Heart right ventricle (tissue), 16 donors: ENCODE data around the gene VCAM1. TPM values are rescaled to one million over a fixed set of nuclear protein-coding genes. Genes with fewer than 3 reads are reported as not detected.

Experiments
- ATAC-seq, 8 donors: fragments of 200-7000 bp; cut with Tn5 transposase; one replicate each; pipeline ENCODE4 v1.9.1; 2020; ENCODE audit warnings: mild to moderate bottlenecking in 8 of 8, moderate library complexity in 8 of 8, moderate number of reproducible peaks in 1 of 8
- DNase-seq, 2 donors: peaks; one replicate each; pipeline ENCODE4 v3.0.0-alpha.2; 2020
- H3K27ac ChIP-seq, 10 donors: fragments of 200-600 bp; sonication (generic) in 2 of 10; one replicate each; pipeline versions ENCODE4 v1.5.0 to v1.8.0; 2020 to 2022; ENCODE audit warnings: mild to moderate bottlenecking in 3 of 10
- H3K27me3 ChIP-seq, 7 donors: fragments of 200-600 bp; one replicate each; pipeline ENCODE4 v1.8.0; 2021 to 2022; ENCODE audit warnings: mild to moderate bottlenecking in 2 of 7
- H3K36me3 ChIP-seq, 9 donors: fragments of 200-600 bp; sonication (generic) in 1 of 9; one replicate each; pipeline versions ENCODE4 v1.5.0 to v1.8.0; 2020 to 2022; ENCODE audit warnings: mild to moderate bottlenecking in 2 of 9
- H3K4me1 ChIP-seq, 9 donors: fragments of 200-600 bp; sonication (generic) in 1 of 9; one replicate each; pipeline versions ENCODE4 v1.5.0 to v1.8.0; 2020 to 2022; ENCODE audit warnings: mild to moderate bottlenecking in 4 of 9
- H3K4me3 ChIP-seq, 10 donors: fragments of 200-600 bp; sonication (generic) in 2 of 10; one replicate each; pipeline versions ENCODE4 v1.5.0 to v1.8.0; 2020 to 2022; ENCODE audit warnings: mild to moderate bottlenecking in 7 of 10, moderate library complexity in 2 of 10
- H3K9me3 ChIP-seq, 11 donors: fragments of 200-600 bp in 10 of 11; sonication (generic) in 2 of 11; one replicate each; pipeline versions ENCODE4 v1.5.0 to v1.8.0; 2013 to 2022; ENCODE audit warnings: mild to moderate bottlenecking in 2 of 11, control low read depth in 1 of 11, moderate library complexity in 1 of 11
- CTCF ChIP-seq, 9 donors: fragments of 200-600 bp; sonication (generic) in 2 of 9; IDR thresholded peaks; one replicate each; pipeline versions ENCODE4 v1.5.0 to v1.8.0; 2021 to 2022; ENCODE audit warnings: antibody characterized with exemption in 9 of 9, mild to moderate bottlenecking in 5 of 9, moderate library complexity in 1 of 9
- WGBS, 2 donors: extraction: QIAGEN DNeasy Blood & Tissue Kit; methylation state at CpG; one replicate each; pipeline ENCODE4 v1.1.7; 2013; ENCODE audit warnings: inconsistent platforms in 1 of 2; 5-methylcytosine and 5-hydroxymethylcytosine counted together
- intact Hi-C, 10 donors: fragments of 100-400 bp; cut with DNase I; formaldehyde crosslinking; loops; one replicate each; pipeline versions ENCODE4 v1.11.1 to v1.14.2; 2022
- polyA plus RNA-seq, 2 donors: library from polyadenylated mRNA; stranded (reverse); fragments of 200-250 nt; gene quantifications; one replicate each; pipeline ENCODE4 v1.2.3, GENCODE V29; 2013
- total RNA-seq, 10 donors: library from RNA; stranded (reverse); fragmentation: NEBNext Ultra II Directional in 3 of 10; extraction: Animal tissue kit (Norgen Biotek cat#: 25700) in 3 of 10; gene quantifications; one replicate each; pipeline versions ENCODE4 v1.2.1 to v1.2.4, GENCODE V29; 2021 to 2023
- donor health status: Arrhythmogenic right ventricular cardiomyopathy.
- donor health status: ischemic (EF 13 %, LVEDD 7.1; RV severe dilation, severe dysfunction).
- donor health status: healthy with polysubstance abuse.
- donor health status: DM: no; HTN: yes; CAD: no.
- donor health status: DM: no; HTN: no; CAD: no.
- donor health status: ischemic (EF 25% LVEDD 6.9; RV normal size, moderate dysfunction).
- donor health status: ischemic (EF 25% LVEDD 5.7; RV mildly dilated, moderate dysfunction).
- donor health status: healthy.
- donor health status: DM: yes; HTN: yes; CAD: no.
- donor health status: Ischemic cardiomyopathy.
- donor health status: ischemic (EF 35%, LVEDD 5.7; RV mildly dilated, moderate dysfunction).
- donor health status: nonischemic (EF 11% LVEDD 7.7; RV severe dilation, severe dysfunction).
- donor health status: DM: yes; HTN: yes; CAD: no.
- donor health status: PGD.
- donor health status: ischemic (EF 29% LVEDD 5.4; RV normal size, mild dysfunction).
- donor health status: nonischemic (EF 23%, LVEDD 6.1; RV moderate dilation, normal function).

Gene VCAM1
- total and polyA plus RNA-seq, 12 donors, result 2.2 to 38.5 (median 5.8) TPM

DNA sequence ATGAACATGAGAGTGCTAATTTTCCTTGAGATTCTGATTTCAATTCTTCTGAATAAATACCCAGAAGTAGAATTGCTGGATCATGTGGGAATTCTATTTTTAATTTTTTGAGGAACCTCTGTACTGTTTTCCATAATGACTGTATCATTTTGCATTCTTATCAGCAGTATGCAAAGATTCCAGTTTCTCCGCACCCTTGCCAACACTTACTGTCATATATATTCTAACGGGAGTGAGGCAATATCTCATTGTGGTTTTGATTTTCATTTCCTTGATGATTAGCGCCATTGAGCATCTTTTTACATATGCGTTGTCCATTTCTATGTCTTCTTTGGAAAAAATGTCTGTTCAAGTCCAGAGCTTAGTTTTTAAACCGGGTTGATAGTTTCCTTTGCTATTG, 33.2 kb downstream of the VCAM1 start:
- ATAC-seq, result no peak
- intact Hi-C loops, result no loop called here
- peaks cover 0 to 10% (median 0%) of the 10 kb centered on the region in 11 donors for H3K9me3 ChIP-seq
- H3K27me3 ChIP-seq, result no peaks in the 10 kb centered on the region
- no peaks in the 10 kb centered on the region for H3K36me3 ChIP-seq
- H3K4me1 ChIP-seq, result peaks cover 0 to 7% (median 0%) of the 10 kb centered on the region in 9 donors
- no peak overlapping the region for H3K27ac ChIP-seq
- 71 to 79% methylated on average over 5 of the region's 5 CpGs for WGBS, 2 donors
- no peak for TF ChIP-seq CTCF (IDR thresholded peaks at IDR 0.05)
- DNase-seq, result no peak
- no peak overlapping the region for H3K4me3 ChIP-seq

- intact Hi-C loops, result no loop called here
- peak; percentile 21 to 40 for DNase-seq
- peaks cover 0 to 12% (median 0%) of the 10 kb centered on the region in 9 donors for H3K4me1 ChIP-seq
- 50 to 63% methylated on average over 4 of the region's 4 CpGs for WGBS, 2 donors
- H3K27me3 ChIP-seq, result no peaks in the 10 kb centered on the region
- no peaks in the 10 kb centered on the region for H3K9me3 ChIP-seq
- H3K4me3 ChIP-seq, result no peak overlapping the region
- H3K36me3 ChIP-seq, result no peaks in the 10 kb centered on the region
- peak; percentile 49 to 91 (median 84) for ATAC-seq
- no peak for TF ChIP-seq CTCF (IDR thresholded peaks at IDR 0.05)
- no peak overlapping the region for H3K27ac ChIP-seq
Observed at GRCh38 chr1:100757946-100758345, 38.4 kb downstream of the VCAM1 start.

- Histone ChIP-seq H3K9me3 (no peaks in the 10 kb centered on the region), H3K4me1 (peaks cover 0 to 12% (median 0%) of the 10 kb centered on the region in 9 donors), H3K27ac (no peak overlapping the region), H3K27me3 (no peaks in the 10 kb centered on the region), H3K4me3 (no peak overlapping the region), H3K36me3 (no peaks in the 10 kb centered on the region)
- intact Hi-C loops, result no loop called here
- ATAC-seq, result no peak
- WGBS, 2 donors, result 72 to 77% methylated on average over 3 of the region's 3 CpGs
- no peak for DNase-seq
- TF ChIP-seq CTCF (IDR thresholded peaks at IDR 0.05), result no peak
Observed at GRCh38 chr1:100759188-100759587, 39.6 kb downstream of the VCAM1 start.

DNA sequence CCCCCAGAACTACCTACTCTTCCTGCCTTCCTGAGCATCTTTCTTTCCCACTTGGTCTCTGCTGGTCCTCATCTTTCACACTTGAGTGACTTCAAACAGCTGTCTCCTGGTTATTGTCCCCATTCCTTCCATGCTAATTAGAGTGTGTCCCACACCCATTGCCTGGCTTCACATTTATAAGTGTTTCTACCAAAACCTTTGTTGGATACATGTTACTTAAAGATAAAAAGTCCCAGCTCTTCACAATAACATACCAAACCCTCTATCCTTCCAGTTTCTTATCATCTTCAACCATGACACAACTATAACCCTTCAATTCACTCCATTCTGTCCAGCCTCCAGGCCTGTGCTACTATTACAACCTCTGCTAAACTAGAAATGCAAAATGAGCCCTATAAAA, 41.0 kb downstream of the VCAM1 start:
- no peak overlapping the region for H3K27ac ChIP-seq
- H3K27me3 ChIP-seq, result no peaks in the 10 kb centered on the region
- DNase-seq (no peak), ATAC-seq (no peak)
- no peak for TF ChIP-seq CTCF (IDR thresholded peaks at IDR 0.05)
- no peak overlapping the region for H3K4me3 ChIP-seq
- intact Hi-C loops, result no loop called here
- H3K4me1 ChIP-seq, result peaks cover 0 to 12% (median 0%) of the 10 kb centered on the region in 9 donors
- no peaks in the 10 kb centered on the region for H3K9me3 ChIP-seq
- H3K36me3 ChIP-seq, result no peaks in the 10 kb centered on the region
